ENCODE results near the gene ZNF436.

DNA sequence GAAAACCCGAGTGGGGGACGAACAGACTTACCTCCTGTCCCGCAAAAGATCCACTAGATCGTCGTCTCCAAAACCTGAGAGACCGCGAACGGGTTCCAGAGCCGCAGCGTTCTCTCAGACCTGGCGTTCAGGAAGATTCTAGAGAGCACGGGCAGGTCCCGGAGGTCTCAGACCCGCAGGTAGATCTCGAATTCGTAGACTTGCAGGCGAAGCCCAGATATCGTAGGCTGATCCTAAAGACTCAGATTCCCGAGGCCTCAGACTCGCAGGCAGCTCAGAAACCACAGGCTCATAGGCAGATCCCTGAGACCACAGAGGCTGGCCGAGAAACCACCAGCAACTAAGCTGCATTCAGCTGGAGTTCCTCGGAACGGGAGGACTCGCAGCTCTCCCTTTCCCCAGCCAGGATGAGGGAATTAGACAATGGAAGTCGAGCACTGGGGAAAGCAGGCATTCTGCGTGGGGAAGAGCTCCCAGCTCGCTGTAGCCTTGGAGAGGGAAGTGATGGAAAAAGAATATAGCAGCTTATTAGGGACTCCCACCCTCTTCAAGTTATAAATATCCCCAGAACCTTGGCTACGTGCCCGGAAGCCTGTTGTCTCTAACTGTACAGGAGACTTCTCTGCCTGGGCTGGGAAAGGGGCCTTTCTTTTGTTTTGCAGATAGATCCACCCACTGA is at the start of gene ZNF436:
- TF ChIP-seq, protein P1, sequence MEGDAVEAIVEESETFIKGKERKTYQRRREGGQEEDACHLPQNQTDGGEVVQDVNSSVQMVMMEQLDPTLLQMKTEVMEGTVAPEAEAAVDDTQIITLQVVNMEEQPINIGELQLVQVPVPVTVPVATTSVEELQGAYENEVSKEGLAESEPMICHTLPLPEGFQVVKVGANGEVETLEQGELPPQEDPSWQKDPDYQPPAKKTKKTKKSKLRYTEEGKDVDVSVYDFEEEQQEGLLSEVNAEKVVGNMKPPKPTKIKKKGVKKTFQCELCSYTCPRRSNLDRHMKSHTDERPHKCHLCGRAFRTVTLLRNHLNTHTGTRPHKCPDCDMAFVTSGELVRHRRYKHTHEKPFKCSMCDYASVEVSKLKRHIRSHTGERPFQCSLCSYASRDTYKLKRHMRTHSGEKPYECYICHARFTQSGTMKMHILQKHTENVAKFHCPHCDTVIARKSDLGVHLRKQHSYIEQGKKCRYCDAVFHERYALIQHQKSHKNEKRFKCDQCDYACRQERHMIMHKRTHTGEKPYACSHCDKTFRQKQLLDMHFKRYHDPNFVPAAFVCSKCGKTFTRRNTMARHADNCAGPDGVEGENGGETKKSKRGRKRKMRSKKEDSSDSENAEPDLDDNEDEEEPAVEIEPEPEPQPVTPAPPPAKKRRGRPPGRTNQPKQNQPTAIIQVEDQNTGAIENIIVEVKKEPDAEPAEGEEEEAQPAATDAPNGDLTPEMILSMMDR (IDR thresholded peaks at IDR 0.05), result no peak
- TF ChIP-seq EP300 (IDR thresholded peaks at IDR 0.05), result no peak

Measured in sigmoid colon (tissue), 4 donors.